ENCODE measurements around the gene HDLBP.

Gene HDLBP

GRCh38 chr2:241189093-241189855, 126.2 kb downstream of the HDLBP start:
- peak overlapping the region; percentile 85 for H2BK15ac ChIP-seq (ENCODE audit: low read length)
- no peaks in the 10 kb centered on the region for H3K27me3 ChIP-seq (ENCODE audit: control insufficient read depth in 3 of 3, insufficient read depth in 3 of 3, low read depth in 1 of 3, low read length in 3 of 3)
- DNase-seq (ENCODE audit: low spot score), result no peak
- no peak overlapping the region for H3K4ac ChIP-seq (ENCODE audit: low read length)
- H3K4me1 ChIP-seq (ENCODE audit: control insufficient read depth in 2 of 2, insufficient read depth in 1 of 2, low read depth in 1 of 2, low read length in 2 of 2), result peaks cover 6 to 15% of the 10 kb centered on the region in 2 donors
- H2AK5ac ChIP-seq (ENCODE audit: low read depth, low read length), result peak overlapping the region; percentile 81
- peak overlapping the region; percentile 94 for H3K18ac ChIP-seq (ENCODE audit: low read length)
- H3K79me1 ChIP-seq (ENCODE audit: low read depth, low read length), result peaks cover 4% of the 10 kb centered on the region
- peak overlapping the region; percentile 48 for H4K8ac ChIP-seq (ENCODE audit: low read depth, low read length)
- H2AFZ ChIP-seq (ENCODE audit: low read length), result no peak overlapping the region
- peak overlapping the region; percentile 38 for H4K91ac ChIP-seq (ENCODE audit: low read depth, low read length, poor library complexity)
- H3K23ac ChIP-seq (ENCODE audit: low read depth, low read length, poor library complexity), result no peak overlapping the region
- H3K4me2 ChIP-seq (ENCODE audit: insufficient read depth, low read length, poor library complexity, severe bottlenecking), result no peak overlapping the region
- H2BK12ac ChIP-seq (ENCODE audit: low read length), result no peak overlapping the region
- WGBS, 2 donors (ENCODE audit: extremely low coverage in 2 of 2, insufficient read length in 2 of 2, insufficient replicate concordance in 1 of 2), result no CpG with 5 or more reads among the region's 32 CpGs
- peak overlapping the region; percentile 90 for H2BK5ac ChIP-seq (ENCODE audit: low read length)
- H3K27ac ChIP-seq (replicated peaks; ENCODE audit: low read length), result no peak overlapping the region
- H2BK120ac ChIP-seq (ENCODE audit: low read depth, low read length), result no peak overlapping the region
- H3K14ac ChIP-seq (ENCODE audit: low read length), result peak overlapping the region; percentile 47
- no peak overlapping the region for H3K4me3 ChIP-seq (ENCODE audit: low read length in 2 of 2)
- no peaks in the 10 kb centered on the region for H3K36me3 ChIP-seq (replicated peaks in 1 of 2; ENCODE audit: control insufficient read depth in 2 of 2, insufficient read depth in 2 of 2, low read length in 2 of 2)
- H3K9me3 ChIP-seq (replicated peaks in 1 of 2; ENCODE audit: control insufficient read depth in 2 of 2, insufficient read depth in 1 of 2, low read depth in 1 of 2, low read length in 2 of 2), result no peaks in the 10 kb centered on the region
- H3K9ac ChIP-seq (ENCODE audit: low read depth, low read length, poor library complexity), result no peak overlapping the region

- Histone ChIP-seq H3K9ac (ENCODE audit: low read depth, low read length, poor library complexity) (no peak within 1 kb of the TSS), H4K91ac (ENCODE audit: low read depth, low read length, poor library complexity) (peak within 1 kb of the TSS; percentile 38), H3K14ac (ENCODE audit: low read length) (peak within 1 kb of the TSS; percentile 47), H3K23ac (ENCODE audit: low read depth, low read length, poor library complexity) (peak within 1 kb of the TSS; percentile 85), H3K36me3 (replicated peaks in 1 of 2; ENCODE audit: control insufficient read depth in 2 of 2, insufficient read depth in 2 of 2, low read length in 2 of 2) (peaks cover 0 to 2% of the 10 kb centered on the region in 2 donors), H2BK120ac (ENCODE audit: low read depth, low read length) (no peak within 1 kb of the TSS), H3K4ac (ENCODE audit: low read length) (no peak within 1 kb of the TSS), H3K4me1 (ENCODE audit: control insufficient read depth in 2 of 2, insufficient read depth in 1 of 2, low read depth in 1 of 2, low read length in 2 of 2) (peaks cover 6 to 15% of the 10 kb centered on the region in 2 donors), H2BK15ac (ENCODE audit: low read length) (peak within 1 kb of the TSS; percentile 85), H2BK5ac (ENCODE audit: low read length) (peak within 1 kb of the TSS; percentile 90), H3K18ac (ENCODE audit: low read length) (peak within 1 kb of the TSS; percentile 94), H4K8ac (ENCODE audit: low read depth, low read length) (peak within 1 kb of the TSS; percentile 92), H3K4me2 (ENCODE audit: insufficient read depth, low read length, poor library complexity, severe bottlenecking) (no peak within 1 kb of the TSS), H3K27ac (replicated peaks; ENCODE audit: low read length) (peak within 1 kb of the TSS; percentile 1), H3K9me3 (replicated peaks in 1 of 2; ENCODE audit: control insufficient read depth in 2 of 2, insufficient read depth in 1 of 2, low read depth in 1 of 2, low read length in 2 of 2) (no peaks in the 10 kb centered on the region), H2AK5ac (ENCODE audit: low read depth, low read length) (peak within 1 kb of the TSS; percentile 81), H3K27me3 (ENCODE audit: control insufficient read depth in 3 of 3, insufficient read depth in 3 of 3, low read depth in 1 of 3, low read length in 3 of 3) (no peaks in the 10 kb centered on the region), H2BK12ac (ENCODE audit: low read length) (peak within 1 kb of the TSS; percentile 86), H3K79me1 (ENCODE audit: low read depth, low read length) (peaks cover 4% of the 10 kb centered on the region), H3K4me3 (ENCODE audit: low read length in 2 of 2) (no peak within 1 kb of the TSS), H2AFZ (ENCODE audit: low read length) (peak within 1 kb of the TSS; percentile 65)
- no CpG with 5 or more reads among the region's 21 CpGs for WGBS, 2 donors (ENCODE audit: extremely low coverage in 2 of 2, insufficient read length in 2 of 2, insufficient replicate concordance in 1 of 2)
- DNase-seq (ENCODE audit: low spot score), result no peak
Observed at GRCh38 chr2:241188361-241189092, 126.9 kb downstream of the HDLBP start, which contains the start of gene ANO7. TSS of gene ANO7 (plus strand) at chr2:241188677. CDS start at chr2:241190064, 1,387 bp downstream.

GRCh38 chr2:241187918-241188234, 127.6 kb downstream of the HDLBP start:
- no CpG with 5 or more reads among the region's 4 CpGs for WGBS, 2 donors (ENCODE audit: extremely low coverage in 2 of 2, insufficient read length in 2 of 2, insufficient replicate concordance in 1 of 2)

More at GRCh38 chr2:241187918-241188234, 127.6 kb downstream of the HDLBP start:
- DNase-seq (ENCODE audit: low spot score), result no peak
- Histone ChIP-seq H2BK120ac (ENCODE audit: low read depth, low read length) (no peak overlapping the region), H3K4me2 (ENCODE audit: insufficient read depth, low read length, poor library complexity, severe bottlenecking) (no peak overlapping the region), H3K27ac (replicated peaks; ENCODE audit: low read length) (peak overlapping the region; percentile 1), H2AFZ (ENCODE audit: low read length) (peak overlapping the region; percentile 65), H2AK5ac (ENCODE audit: low read depth, low read length) (no peak overlapping the region), H3K36me3 (replicated peaks in 1 of 2; ENCODE audit: control insufficient read depth in 2 of 2, insufficient read depth in 2 of 2, low read length in 2 of 2) (peaks cover 3 to 9% of the 10 kb centered on the region in 2 donors), H4K91ac (ENCODE audit: low read depth, low read length, poor library complexity) (no peak overlapping the region), H3K27me3 (ENCODE audit: control insufficient read depth in 3 of 3, insufficient read depth in 3 of 3, low read depth in 1 of 3, low read length in 3 of 3) (no peaks in the 10 kb centered on the region), H3K9ac (ENCODE audit: low read depth, low read length, poor library complexity) (no peak overlapping the region), H2BK15ac (ENCODE audit: low read length) (peak overlapping the region; percentile 6), H3K79me1 (ENCODE audit: low read depth, low read length) (peaks cover 4% of the 10 kb centered on the region), H3K4me1 (ENCODE audit: control insufficient read depth in 2 of 2, insufficient read depth in 1 of 2, low read depth in 1 of 2, low read length in 2 of 2) (peaks cover 6 to 15% of the 10 kb centered on the region in 2 donors), H3K18ac (ENCODE audit: low read length) (peak overlapping the region; percentile 94), H4K8ac (ENCODE audit: low read depth, low read length) (no peak overlapping the region), H3K9me3 (replicated peaks in 1 of 2; ENCODE audit: control insufficient read depth in 2 of 2, insufficient read depth in 1 of 2, low read depth in 1 of 2, low read length in 2 of 2) (no peaks in the 10 kb centered on the region), H3K14ac (ENCODE audit: low read length) (peak overlapping the region; percentile 47), H3K4ac (ENCODE audit: low read length) (no peak overlapping the region), H3K4me3 (ENCODE audit: low read length in 2 of 2) (no peak overlapping the region), H2BK5ac (ENCODE audit: low read length) (no peak overlapping the region), H3K23ac (ENCODE audit: low read depth, low read length, poor library complexity) (no peak overlapping the region), H2BK12ac (ENCODE audit: low read length) (no peak overlapping the region)
